Neuronal stem cell (in vitro differentiated cells): Measurements from ENCODE around the gene CRK.

Experiments used
- DNase-seq: peaks from one replicate; pipeline ENCODE4 v3.0.0-alpha.2; 2013; ENCODE audit warnings: low spot score
- H2AFZ ChIP-seq: one replicate; pipeline ENCODE4 v1.6.1; 2013; ENCODE audit warnings: mild to moderate bottlenecking, low read length, inconsistent platforms
- H2AK5ac ChIP-seq: 2 replicates; pipeline ENCODE4 v1.6.1; 2013; ENCODE audit warnings: low read depth, mild to moderate bottlenecking, inconsistent platforms, low read length, moderate library complexity, mixed read lengths
- H2BK120ac ChIP-seq: 2 replicates; pipeline ENCODE4 v1.6.1; 2013; ENCODE audit warnings: low read depth, mild to moderate bottlenecking, inconsistent platforms, low read length, moderate library complexity, mixed read lengths
- H2BK12ac ChIP-seq: one replicate; pipeline ENCODE4 v1.6.1; 2013; ENCODE audit warnings: low read length, inconsistent platforms
- H2BK15ac ChIP-seq: 2 replicates; pipeline ENCODE4 v1.6.1; 2013; ENCODE audit warnings: mild to moderate bottlenecking, low read length, inconsistent platforms, mixed read lengths
- H2BK5ac ChIP-seq: one replicate; pipeline ENCODE4 v1.6.1; 2013; ENCODE audit warnings: inconsistent platforms, mild to moderate bottlenecking, low read length, moderate library complexity
- H3K14ac ChIP-seq: one replicate; pipeline ENCODE4 v1.6.1; 2013; ENCODE audit warnings: low read length, inconsistent platforms
- H3K18ac ChIP-seq: 2 replicates; pipeline ENCODE4 v1.6.1; 2013; ENCODE audit warnings: low read length, inconsistent platforms
- H3K23ac ChIP-seq: 2 replicates; pipeline ENCODE4 v1.6.1; 2013; ENCODE audit warnings: low read depth, mild to moderate bottlenecking, mixed read lengths, low read length, inconsistent platforms; ENCODE audit not compliant: poor library complexity
- H3K27ac ChIP-seq: replicated peaks from 3 replicates; pipeline ENCODE4 v1.5.1; 2013; ENCODE audit warnings: low read length, inconsistent platforms
- H3K27me3 ChIP-seq, 3 experiments: 2 replicates each; pipeline ENCODE4 v1.6.1; 2013; ENCODE audit warnings: low read length in 3 of 3, mild to moderate bottlenecking in 2 of 3, inconsistent platforms in 1 of 3, low read depth in 1 of 3, mixed read lengths in 1 of 3, moderate library complexity in 1 of 3; ENCODE audit not compliant: control insufficient read depth in 3 of 3, insufficient read depth in 3 of 3
- H3K36me3 ChIP-seq, 2 donors: replicated peaks in 1 of 2; 2 replicates each; pipeline ENCODE4 v1.6.1; 2013; ENCODE audit warnings: low read length in 2 of 2; ENCODE audit not compliant: control insufficient read depth in 2 of 2, insufficient read depth in 2 of 2
- H3K4ac ChIP-seq: 2 replicates; pipeline ENCODE4 v1.6.1; 2013; ENCODE audit warnings: inconsistent platforms, mild to moderate bottlenecking, low read length, moderate library complexity
- H3K4me1 ChIP-seq, 2 donors: 1 replicate in 1 of 2; 2 replicates in 1 of 2; pipeline ENCODE4 v1.6.1; 2013; ENCODE audit warnings: low read length in 2 of 2, low read depth in 1 of 2; ENCODE audit not compliant: control insufficient read depth in 2 of 2, insufficient read depth in 1 of 2
- H3K4me2 ChIP-seq: one replicate; pipeline ENCODE4 v1.6.1; 2013; ENCODE audit warnings: mild to moderate bottlenecking, low read length, inconsistent platforms; ENCODE audit not compliant: insufficient read depth, poor library complexity, severe bottlenecking
- H3K4me3 ChIP-seq, 2 donors: 2 replicates each; pipeline ENCODE4 v1.5.1; 2013; ENCODE audit warnings: low read length in 2 of 2, mild to moderate bottlenecking in 2 of 2, inconsistent platforms in 1 of 2, moderate library complexity in 1 of 2
- H3K79me1 ChIP-seq: one replicate; pipeline ENCODE4 v1.6.1; 2013; ENCODE audit warnings: low read depth, mild to moderate bottlenecking, inconsistent platforms, low read length, moderate library complexity
- H3K9ac ChIP-seq: one replicate; pipeline ENCODE4 v1.6.1; 2013; ENCODE audit warnings: mild to moderate bottlenecking, low read depth, low read length, inconsistent platforms; ENCODE audit not compliant: poor library complexity
- H3K9me3 ChIP-seq, 2 donors: replicated peaks in 1 of 2; 2 replicates each; pipeline versions ENCODE3 to v1.6.1; 2013; ENCODE audit warnings: low read length in 2 of 2, mild to moderate bottlenecking in 2 of 2, inconsistent platforms in 1 of 2, low read depth in 1 of 2, mixed read lengths in 1 of 2, moderate library complexity in 1 of 2; ENCODE audit not compliant: control insufficient read depth in 2 of 2, insufficient read depth in 1 of 2
- H4K8ac ChIP-seq: one replicate; pipeline ENCODE4 v1.6.1; 2013; ENCODE audit warnings: low read depth, mild to moderate bottlenecking, inconsistent platforms, low read length, moderate library complexity
- H4K91ac ChIP-seq: one replicate; pipeline ENCODE4 v1.6.1; 2013; ENCODE audit warnings: low read length, low read depth, mild to moderate bottlenecking, inconsistent platforms; ENCODE audit not compliant: poor library complexity
- WGBS, 2 donors: extraction: QIAGEN DNeasy Blood & Tissue Kit; methylation state at CpG; one replicate each; pipeline ENCODE4 v1.1.7; 2013; ENCODE audit warnings: missing lambda C conversion rate in 2 of 2, mixed read lengths in 1 of 2; ENCODE audit not compliant: insufficient read length in 2 of 2, insufficient replicate concordance in 1 of 2; ENCODE audit errors: extremely low coverage in 2 of 2; 5-methylcytosine and 5-hydroxymethylcytosine counted together

The CRK gene

DNA sequence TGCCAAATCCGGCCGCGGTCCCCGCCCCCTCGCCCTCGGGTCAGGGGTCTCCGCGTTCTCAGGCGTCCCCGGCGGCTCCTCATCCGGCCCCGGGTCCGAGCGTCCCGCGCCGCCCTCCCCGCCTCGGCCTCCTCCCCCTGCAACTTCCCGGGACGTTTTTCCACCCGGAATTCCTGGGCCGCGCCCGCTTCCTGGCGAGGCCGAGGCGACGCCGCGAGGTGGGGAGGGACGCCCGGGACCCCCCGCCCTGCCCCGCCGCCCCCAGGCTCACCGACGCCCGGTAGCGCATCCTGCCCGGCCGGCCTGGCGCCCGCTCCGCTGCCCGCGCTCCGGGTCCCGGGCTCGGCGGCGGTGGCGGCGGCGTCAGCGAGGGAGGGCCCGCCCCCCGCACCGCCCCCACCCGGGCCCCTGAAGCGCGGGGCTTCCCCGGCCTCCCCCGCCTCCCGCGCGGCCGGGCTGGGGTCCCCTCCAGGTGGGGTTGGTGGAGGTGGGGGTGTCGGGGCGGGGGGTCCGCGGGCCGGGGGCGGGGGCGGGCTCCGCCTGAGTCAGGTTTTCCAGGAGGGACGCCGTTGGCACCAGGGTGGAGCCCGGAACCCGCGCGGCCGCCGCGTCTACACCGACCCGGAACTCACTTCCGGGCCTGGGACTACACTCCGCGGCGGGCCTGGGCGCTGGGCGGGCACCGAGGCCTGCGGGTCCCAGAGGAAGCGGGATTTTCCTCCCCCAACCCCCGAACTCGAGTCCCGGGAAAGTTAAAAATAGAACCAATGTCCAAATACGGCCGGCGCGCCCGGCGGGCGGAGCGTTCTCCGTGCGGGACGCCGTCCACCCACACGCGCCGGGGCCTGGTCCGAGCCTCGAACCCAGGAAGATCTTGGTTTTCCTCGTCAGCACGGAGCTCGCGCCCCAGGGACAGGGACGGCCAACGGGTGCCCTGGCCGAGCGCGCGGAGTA, 29.7 kb upstream of the CRK start:
- Histone ChIP-seq H4K8ac (peak overlapping the region; percentile 65), H2BK5ac (peak overlapping the region; percentile 66), H3K9me3 (peaks cover 0 to 5% of the 10 kb centered on the region in 2 donors), H3K27ac (peak overlapping the region; percentile 91), H3K14ac (no peak overlapping the region), H2AK5ac (peak overlapping the region; percentile 99), H3K23ac (peak overlapping the region; percentile 55), H2BK12ac (peak overlapping the region; percentile 73), H3K4me3 (peak overlapping the region; percentile 14 to 75), H3K9ac (peak overlapping the region; percentile 44), H3K18ac (peak overlapping the region; percentile 96), H2AFZ (peak overlapping the region; percentile 75), H3K4me1 (peaks cover 17 to 26% of the 10 kb centered on the region in 2 donors), H3K36me3 (peaks cover 20 to 21% of the 10 kb centered on the region in 2 donors), H2BK15ac (peak overlapping the region; percentile 98), H3K4ac (peak overlapping the region; percentile 93), H3K27me3 (no peaks in the 10 kb centered on the region), H3K4me2 (peak overlapping the region; percentile 89), H3K79me1 (peaks cover 10% of the 10 kb centered on the region), H2BK120ac (peak overlapping the region; percentile 96), H4K91ac (no peak overlapping the region)
- WGBS, 2 donors = no CpG with 5 or more reads among the region's 127 CpGs
- peak; percentile 78 for DNase-seq

DNA sequence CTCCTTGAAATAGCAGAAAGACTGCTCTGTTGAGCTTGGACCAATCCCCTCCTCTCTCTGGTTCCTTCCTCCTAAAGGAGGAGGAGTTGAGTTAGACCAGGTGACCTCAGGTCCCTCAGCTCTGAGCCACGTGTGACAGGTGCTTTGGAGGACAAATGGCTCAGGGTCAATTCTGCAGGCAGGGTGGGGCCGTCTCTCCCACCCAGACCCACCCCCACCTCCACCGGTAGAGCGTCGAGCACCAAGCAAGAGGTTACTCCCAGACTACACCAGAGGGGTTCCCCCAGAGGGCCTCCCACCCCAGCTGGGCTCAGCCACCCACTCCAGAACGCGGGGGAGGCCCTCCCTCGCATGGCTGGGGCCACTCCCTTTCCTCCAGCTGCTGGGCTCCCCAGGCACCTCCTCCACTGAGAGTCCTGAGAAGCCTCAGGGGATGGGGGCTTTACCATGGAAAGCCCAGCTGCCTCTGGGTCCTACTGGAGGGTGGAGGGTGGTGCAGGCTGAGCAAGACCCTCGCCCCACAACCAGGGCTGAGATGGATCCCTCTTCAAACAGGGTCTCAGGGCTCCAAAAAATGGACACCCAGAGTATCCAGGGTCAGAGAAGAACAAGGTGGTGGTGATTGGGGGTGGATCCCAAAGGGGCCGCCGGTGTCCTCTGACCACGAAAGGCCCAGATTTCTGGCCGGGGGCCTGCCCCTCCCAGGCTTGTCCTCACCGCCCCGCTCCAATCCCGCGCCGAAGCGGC, 28.8 kb upstream of the CRK start:
- peak overlapping the region; percentile 89 for H3K4me2 ChIP-seq
- H3K36me3 ChIP-seq = peaks cover 24 to 25% of the 10 kb centered on the region in 2 donors
- H3K27me3 ChIP-seq = no peaks in the 10 kb centered on the region
- no peak overlapping the region for H4K91ac ChIP-seq
- peak overlapping the region; percentile 91 for H3K27ac ChIP-seq
- no CpG with 5 or more reads among the region's 19 CpGs for WGBS, 2 donors
- H2AK5ac ChIP-seq = peak overlapping the region; percentile 99
- peak overlapping the region; percentile 98 for H2BK15ac ChIP-seq
- peak overlapping the region; percentile 94 for H2BK5ac ChIP-seq
- peak overlapping the region; percentile 91 for H3K23ac ChIP-seq
- peak overlapping the region; percentile 96 for H4K8ac ChIP-seq
- H3K9ac ChIP-seq = peak overlapping the region; percentile 77
- no peak overlapping the region for H3K14ac ChIP-seq
- peak overlapping the region; percentile 31 for H2BK120ac ChIP-seq
- no peak overlapping the region for H3K4ac ChIP-seq
- peak; percentile 52 for DNase-seq
- H3K4me3 ChIP-seq = peak overlapping the region; percentile 14 to 68
- H3K4me1 ChIP-seq = peaks cover 13 to 22% of the 10 kb centered on the region in 2 donors
- peak overlapping the region; percentile 75 for H2AFZ ChIP-seq
- peaks cover 0 to 5% of the 10 kb centered on the region in 2 donors for H3K9me3 ChIP-seq
- peak overlapping the region; percentile 90 for H2BK12ac ChIP-seq
- H3K79me1 ChIP-seq = peaks cover 10% of the 10 kb centered on the region
- peak overlapping the region; percentile 92 for H3K18ac ChIP-seq

DNA sequence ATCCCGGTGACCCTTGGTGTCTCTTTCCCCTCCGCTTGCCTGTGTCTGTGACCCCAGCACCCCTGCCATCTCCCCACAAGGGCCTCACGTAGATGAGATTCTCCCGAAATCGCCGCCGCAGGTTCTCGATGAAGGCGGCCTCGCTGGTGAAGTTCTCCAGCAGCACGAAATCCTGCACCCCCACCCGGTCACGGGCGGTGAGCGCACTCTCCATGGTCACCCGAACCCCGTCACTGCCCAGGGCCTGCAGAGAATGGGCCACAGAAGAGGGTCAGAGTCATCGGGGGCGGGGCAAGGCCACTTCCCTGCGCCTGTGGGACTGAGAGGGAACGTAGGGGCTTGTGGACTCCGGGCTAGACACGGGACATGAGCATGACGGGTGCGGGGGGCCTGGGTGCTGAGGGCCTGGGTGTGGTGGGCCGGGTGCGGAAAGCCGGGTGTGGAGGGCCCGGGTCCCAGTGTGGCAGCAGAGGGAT, 28.1 kb upstream of the CRK start:
- Histone ChIP-seq H3K18ac (peak overlapping the region; percentile 38), H2BK12ac (peak overlapping the region; percentile 90), H2BK15ac (peak overlapping the region; percentile 98), H3K9ac (no peak overlapping the region), H3K4ac (peak overlapping the region; percentile 66), H4K91ac (peak overlapping the region; percentile 53), H3K14ac (peak overlapping the region; percentile 71), H2AFZ (no peak overlapping the region), H3K36me3 (peaks cover 25 to 29% of the 10 kb centered on the region in 2 donors), H3K79me1 (peaks cover 10% of the 10 kb centered on the region), H4K8ac (peak overlapping the region; percentile 96), H3K27me3 (no peaks in the 10 kb centered on the region), H3K4me3 (peak overlapping the region in 1 of 2 donors; percentile 22), H2BK120ac (no peak overlapping the region), H3K4me2 (peak overlapping the region; percentile 18), H2BK5ac (peak overlapping the region; percentile 94), H3K4me1 (peaks cover 13 to 22% of the 10 kb centered on the region in 2 donors), H3K9me3 (peaks cover 0 to 5% of the 10 kb centered on the region in 2 donors), H2AK5ac (peak overlapping the region; percentile 99), H3K27ac (peak overlapping the region; percentile 91), H3K23ac (peak overlapping the region; percentile 80)
- WGBS, 2 donors = no CpG with 5 or more reads among the region's 29 CpGs
- DNase-seq = no peak
